Right ventricle myocardium superior (tissue), 1 donor: ENCODE results near the gene KAT14. TPM values are rescaled to one million over a fixed set of nuclear protein-coding genes. Genes with fewer than 3 reads are reported as not detected.
"Not testable (repeated sequence)": the region's sequence is repeated elsewhere in the genome, so short reads cannot be mapped to it uniquely, and the experiment has no call there.

Experiments used
- ATAC-seq: fragments of 200-7000 bp; cut with Tn5 transposase; one replicate; pipeline ENCODE4 v1.9.1; 2020; ENCODE audit warnings: mild to moderate bottlenecking; ENCODE audit not compliant: poor library complexity
- DNase-seq: peaks from one replicate; pipeline ENCODE4 v3.0.0-alpha.2; 2020
- intact Hi-C: fragments of 100-400 bp; cut with DNase I; formaldehyde crosslinking; loops from one replicate; pipeline ENCODE4 v1.11.2; 2022
- long read RNA-seq: library from polyadenylated mRNA; unstranded; transcript quantifications from one replicate; pipeline ENCODE4 v2.0.0, GENCODE V29; 2021
- total RNA-seq: library from RNA; stranded (reverse); fragmentation: NEBNext Ultra II Directional; extraction: Animal tissue kit (Norgen Biotek cat#: 25700); gene quantifications from one replicate; pipeline ENCODE4 v1.2.1, GENCODE V29; 2021
- donor health status: DM: no; HTN: yes; CAD: no; lungs with severe emphysema.

KAT14 gene
- total RNA-seq, result 11.6 TPM
- long read RNA-seq, partial matches to known transcripts, result 3 of 52 reads
- long read RNA-seq, other reads (novel, unspliced or antisense), result 46 of 52 reads

- DNase-seq, result peak; percentile 95
- intact Hi-C loops, result loop anchor here (10.0 kb wide), 1 partner anchor 147 kb away; the partner anchor contains the start of gene ZNF133
- peak; percentile 100 for ATAC-seq
Measured at GRCh38 chr20:18137412-18138265, at the start of gene KAT14, which contains the start of gene PET117. KAT14 (plus strand) TSS chr20:18137863; CDS start chr20:18142661, 4,798 bp downstream. PET117 (plus strand) TSS chr20:18137863; CDS start chr20:18137956, 93 bp downstream.

- DNase-seq, intact Hi-C loops, ATAC-seq: not testable (repeated sequence)
Measured at GRCh38 chr20:18088298-18088697, 49.4 kb upstream of the KAT14 start.

GRCh38 chr20:18088841-18089240, 48.8 kb upstream of the KAT14 start:
- DNase-seq, intact Hi-C loops, ATAC-seq: not testable (repeated sequence)

DNA sequence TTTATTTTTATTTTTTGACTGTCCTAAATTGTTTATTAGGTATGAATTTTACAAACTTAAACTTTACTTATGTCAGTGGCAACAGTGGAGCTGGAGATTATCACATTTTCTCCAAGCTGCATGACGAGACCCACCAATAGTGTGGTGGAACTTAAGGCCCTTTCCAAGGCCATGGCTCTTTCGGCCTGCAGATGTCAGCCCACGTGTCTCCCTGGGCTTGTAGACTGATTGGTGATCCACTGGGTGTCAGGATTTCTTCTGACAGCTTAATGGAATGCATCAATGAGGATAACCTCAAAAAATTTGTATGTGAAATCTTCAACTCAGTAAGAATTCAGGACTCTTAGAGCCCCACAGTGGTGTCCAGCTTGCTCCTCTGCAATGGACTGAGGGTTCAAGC, 47.6 kb upstream of the KAT14 start:
- no peak for ATAC-seq

GRCh38 chr20:18090477-18090876, 47.2 kb upstream of the KAT14 start:
- no peak for ATAC-seq
- no peak for DNase-seq
- intact Hi-C loops, result no loop called here

More for the DNA sequence above, 47.6 kb upstream of the KAT14 start:
- intact Hi-C loops, result no loop called here
- no peak for DNase-seq

DNA sequence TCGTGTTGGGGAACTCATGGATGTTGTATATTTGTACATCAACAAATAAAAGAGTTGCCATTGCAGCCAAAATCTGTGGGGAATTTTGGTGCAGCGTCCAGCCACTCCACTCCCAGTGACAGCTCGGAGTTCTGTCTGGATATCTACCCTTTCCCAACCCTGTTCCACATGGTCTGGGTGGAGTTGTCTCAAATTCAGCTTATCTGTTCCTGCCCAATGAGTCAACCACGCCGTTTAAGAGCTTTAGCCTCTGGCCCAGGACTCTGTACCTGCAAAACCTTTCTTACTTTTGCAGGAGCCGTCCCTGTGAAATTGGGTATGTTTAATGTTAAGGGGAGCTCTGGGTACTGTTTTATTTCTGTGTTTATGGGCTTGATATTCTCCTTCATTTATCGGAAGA, 46.0 kb upstream of the KAT14 start:
- DNase-seq (no peak), ATAC-seq (no peak)
- intact Hi-C loops, result no loop called here

DNA sequence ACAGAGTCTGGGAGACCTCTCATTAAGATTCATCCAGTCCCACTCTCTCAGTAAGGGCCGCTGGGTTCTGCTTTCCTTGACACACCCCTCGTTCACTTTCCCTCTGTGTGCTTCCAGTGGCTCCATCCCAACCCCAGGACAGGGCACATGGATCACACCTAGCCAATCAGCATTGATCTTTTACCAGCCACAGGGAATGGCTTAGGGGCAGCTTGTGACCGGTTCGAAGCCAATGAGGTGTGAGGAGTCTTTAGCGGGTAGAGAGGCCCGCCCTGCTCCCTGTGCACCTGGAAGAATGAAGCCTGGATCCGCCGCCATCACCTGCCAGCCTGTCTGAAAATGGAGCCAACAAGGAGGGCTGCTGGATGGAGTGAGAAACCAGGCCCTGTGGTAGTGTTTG, 44.8 kb upstream of the KAT14 start:
- no peak for DNase-seq
- ATAC-seq, result no peak
- intact Hi-C loops, result no loop called here

DNA sequence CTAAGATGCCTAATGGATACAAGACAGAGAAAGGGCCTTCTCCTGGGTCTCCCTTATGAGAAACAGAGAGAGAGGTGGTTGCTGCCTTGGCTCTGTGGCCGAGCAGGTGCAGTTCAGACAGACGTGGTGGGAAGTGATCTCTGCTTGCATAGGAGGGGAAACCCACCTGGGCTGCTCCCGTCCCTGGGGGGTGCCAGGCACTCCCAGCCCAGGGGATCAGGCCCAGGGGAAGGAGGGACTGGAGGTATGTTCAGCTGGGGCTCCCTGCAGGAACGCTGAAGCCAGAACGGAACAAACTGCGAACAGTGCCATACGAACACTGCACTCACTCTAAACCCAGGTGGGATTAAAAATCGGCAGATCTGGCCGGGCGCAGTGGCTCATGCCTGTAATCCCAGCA, 44.3 kb upstream of the KAT14 start:
- no peak for ATAC-seq
- no peak for DNase-seq
- intact Hi-C loops, result no loop called here

DNA sequence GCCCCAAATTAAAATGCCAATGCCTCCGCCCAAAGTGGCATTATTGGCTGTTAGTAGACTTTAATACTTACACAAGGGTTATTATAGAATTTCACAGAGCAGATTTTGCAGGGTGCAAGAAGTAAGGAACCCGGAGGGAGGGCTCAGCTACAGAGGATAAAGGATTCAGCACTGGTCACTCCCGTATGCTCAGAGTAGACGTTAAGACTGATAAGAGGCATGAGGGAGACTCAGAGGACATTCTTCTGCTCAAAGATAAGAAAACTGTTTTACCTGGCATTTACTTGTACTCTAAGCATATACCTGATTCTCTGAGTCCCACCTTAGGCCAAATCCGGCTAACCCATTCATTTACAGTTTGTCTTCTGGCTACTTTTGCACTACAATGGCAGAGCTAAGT, 43.5 kb upstream of the KAT14 start:
- intact Hi-C loops, result no loop called here
- ATAC-seq (no peak), DNase-seq (no peak)

DNA sequence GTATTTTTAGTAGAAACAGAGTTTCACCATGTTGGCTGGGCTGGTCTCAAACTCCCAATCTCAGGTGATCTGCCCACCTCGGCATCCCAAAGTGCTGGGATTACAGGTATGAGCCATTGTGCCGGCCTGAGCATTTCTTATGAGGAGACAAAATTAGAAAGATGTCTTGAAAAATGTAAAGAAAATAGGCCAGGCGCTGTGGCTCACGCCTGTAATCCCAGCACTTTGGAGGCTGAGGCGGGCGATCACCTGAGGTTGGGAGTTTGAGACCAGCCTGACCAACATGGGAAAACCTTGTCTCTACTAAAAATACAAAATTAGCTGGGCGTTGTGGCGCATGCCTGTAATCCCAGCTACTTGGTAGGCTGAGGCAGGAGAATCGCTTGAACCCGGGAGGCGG, 37.1 kb upstream of the KAT14 start:
- ATAC-seq, intact Hi-C loops, DNase-seq: not testable (repeated sequence)

DNA sequence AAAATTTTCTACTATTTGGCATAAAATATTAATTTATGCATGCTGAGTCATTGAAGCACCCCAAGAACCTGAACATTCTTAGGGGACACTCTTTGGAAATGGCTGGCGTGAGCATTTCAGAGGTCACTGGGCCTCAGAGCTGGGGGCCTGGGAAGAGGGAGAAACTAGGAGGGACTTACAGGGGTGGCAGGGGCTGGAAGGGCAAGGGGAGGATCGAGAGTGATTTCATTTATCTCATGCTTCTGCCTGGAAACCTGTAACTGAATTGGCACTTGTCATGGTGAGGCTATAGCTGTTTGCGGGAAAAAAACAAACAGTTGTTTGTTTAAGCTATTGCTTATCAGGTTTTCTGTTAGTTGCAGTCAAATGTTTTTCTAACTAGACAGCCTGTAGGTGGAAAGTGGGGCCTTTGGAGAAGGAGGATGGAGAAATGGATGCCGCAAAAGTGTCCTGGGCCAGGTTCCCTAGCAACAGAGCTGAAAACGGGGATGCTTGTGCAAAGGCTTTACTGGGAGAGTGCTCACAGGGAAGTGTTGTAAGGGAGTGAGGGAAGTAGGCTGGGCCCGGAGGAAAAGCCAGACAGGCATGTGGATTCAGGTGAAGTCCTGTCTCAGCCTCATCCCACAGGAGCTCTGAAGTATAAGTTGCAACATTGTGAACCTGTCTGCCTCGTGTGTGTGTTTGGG, 36.4 kb upstream of the KAT14 start:
- intact Hi-C loops, result no loop called here

DNA sequence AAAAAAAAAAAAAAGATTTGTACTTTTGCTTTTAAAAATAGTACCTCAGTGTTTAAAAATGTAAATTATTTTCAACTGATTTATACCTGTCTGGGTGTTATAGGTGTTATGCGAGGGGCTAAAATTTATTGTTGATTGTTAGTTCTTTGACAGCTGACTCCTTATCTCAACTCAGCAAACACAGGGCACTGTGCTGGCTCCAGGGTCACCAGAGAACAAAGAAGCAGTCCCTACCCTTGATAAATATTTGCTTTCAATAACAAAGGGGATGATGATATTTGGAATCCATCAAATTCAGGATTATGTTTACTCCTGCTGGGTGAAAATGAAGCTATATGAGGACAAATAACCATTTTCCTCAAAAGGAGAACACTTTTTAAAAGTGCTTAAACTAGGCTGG, 34.2 kb upstream of the KAT14 start:
- intact Hi-C loops, result no loop called here
- no peak for ATAC-seq
- no peak for DNase-seq

More for the DNA sequence above, 36.4 kb upstream of the KAT14 start:
- DNase-seq (no peak), ATAC-seq (no peak)

GRCh38 chr20:18108326-18108725, 29.3 kb upstream of the KAT14 start:
- intact Hi-C loops, result no loop called here
- ATAC-seq (no peak), DNase-seq (no peak)

DNA sequence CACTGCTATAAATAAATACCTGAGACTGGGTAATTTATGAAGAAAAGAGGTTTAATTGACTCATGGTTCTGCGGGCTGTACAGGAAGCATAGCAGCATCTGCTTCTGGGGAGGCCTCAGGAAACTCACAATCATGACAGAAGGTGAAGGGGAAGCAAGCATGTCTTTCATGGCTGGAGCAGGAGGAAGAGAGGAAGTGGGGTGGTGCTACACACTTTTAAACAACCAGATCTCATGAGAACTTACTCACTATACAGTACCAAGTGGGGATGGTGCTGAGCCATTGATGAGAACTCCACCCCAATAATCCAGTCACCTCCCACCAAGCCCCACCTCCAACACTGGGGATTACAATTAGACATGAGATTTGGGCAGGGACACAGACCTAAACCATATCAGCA, 9.1 kb upstream of the KAT14 start:
- ATAC-seq, intact Hi-C loops, DNase-seq: not testable (repeated sequence)

GRCh38 chr20:18132663-18133062, 5.0 kb upstream of the KAT14 start:
- DNase-seq (no peak), ATAC-seq (no peak)
- intact Hi-C loops, result loop anchor here (10.0 kb wide), 1 partner anchor 152 kb away; the partner anchor contains the start of gene ZNF133

- ATAC-seq (no peak), DNase-seq (no peak)
- intact Hi-C loops, result loop anchor here (10.0 kb wide), 1 partner anchor 151 kb away; the partner anchor contains the start of gene ZNF133
Measured at GRCh38 chr20:18133962-18134361, 3.7 kb upstream of the KAT14 start.

- ATAC-seq (peak; percentile 63), DNase-seq (no peak)
- intact Hi-C loops, result loop anchor here (10.0 kb wide), 1 partner anchor 147 kb away; the partner anchor contains the start of gene ZNF133
Measured at GRCh38 chr20:18138266-18138582, 561 bp downstream of the KAT14 start.

DNA sequence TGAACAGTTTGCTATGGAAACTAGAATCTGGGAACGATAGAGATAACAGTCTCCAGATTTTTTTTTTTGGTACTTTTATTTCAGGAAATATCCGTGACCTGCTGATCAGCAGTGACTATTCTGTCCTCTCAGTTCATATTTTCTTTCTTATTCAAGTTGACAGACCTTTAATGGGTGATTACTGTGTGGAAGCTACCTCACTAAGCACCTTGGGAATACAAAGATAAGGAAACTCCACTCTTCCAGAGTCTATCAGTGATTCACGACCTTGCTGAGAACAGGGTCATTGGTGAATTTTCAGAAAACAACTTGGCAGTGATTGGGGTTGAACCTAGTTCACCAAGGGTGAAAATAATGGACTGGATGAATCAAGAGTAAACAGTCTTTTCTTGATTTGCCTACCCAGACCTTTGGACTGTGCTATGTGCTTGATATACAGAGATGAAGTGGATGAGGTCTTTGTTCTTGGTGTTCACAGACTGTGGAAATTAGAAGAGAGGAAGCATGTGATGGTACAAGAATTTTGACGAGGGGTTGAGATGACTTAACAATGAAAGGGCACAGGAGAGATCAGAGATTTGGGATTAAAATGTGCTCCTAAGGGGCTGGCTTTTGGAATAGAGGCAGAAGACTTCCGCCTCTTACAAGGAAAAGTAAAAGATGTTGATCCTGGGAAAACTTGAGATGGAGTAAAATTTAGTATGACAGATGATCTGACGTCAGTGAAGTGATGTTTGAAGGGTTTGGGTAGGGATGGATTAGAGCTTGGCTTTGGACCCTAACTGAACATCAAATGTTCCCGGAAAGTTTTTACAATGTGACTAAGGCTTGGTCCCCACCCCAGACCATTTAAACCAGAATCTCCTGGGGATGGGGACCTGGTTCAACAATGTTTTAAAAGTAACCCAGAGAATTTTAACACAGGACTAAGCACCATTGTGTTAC, 1.2 kb downstream of the KAT14 start:
- intact Hi-C loops, result loop anchor here (10.0 kb wide), 1 partner anchor 146 kb away; the partner anchor contains the start of gene ZNF133
- no peak for DNase-seq

More for the DNA sequence above, 1.2 kb downstream of the KAT14 start:
- ATAC-seq, result no peak
